ENCODE measurements around the gene ROBO1.
"Not testable (repeated sequence)": the region's sequence is repeated elsewhere in the genome, so short reads cannot be mapped to it uniquely, and the experiment has no call there.

The ROBO1 gene

DNA sequence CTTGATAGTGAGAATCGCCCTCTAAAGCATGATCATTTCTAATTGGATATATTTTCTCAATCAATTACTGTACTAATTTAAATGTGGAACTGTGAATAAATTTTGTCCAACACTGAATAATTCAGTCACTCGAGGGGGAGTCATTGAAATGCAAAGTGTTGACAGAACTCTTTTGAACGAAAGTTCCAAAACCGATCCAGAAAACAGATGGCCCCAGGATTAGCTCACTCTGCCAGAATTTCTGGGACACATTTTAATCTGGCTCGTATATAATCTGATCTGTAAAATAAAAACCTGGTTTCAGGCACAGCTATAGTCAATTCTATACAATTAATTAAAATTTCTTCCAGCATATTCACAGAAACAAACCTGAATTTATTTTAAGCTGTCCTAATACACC lies 580.4 kb downstream of the ROBO1 start:
- no peak overlapping the region for H3K27ac ChIP-seq
- no peak for TF ChIP-seq ZFX (IDR thresholded peaks at IDR 0.05; ENCODE audit: borderline replicate concordance)
- TF ChIP-seq CTCF (IDR thresholded peaks at IDR 0.05): no peak

DNA sequence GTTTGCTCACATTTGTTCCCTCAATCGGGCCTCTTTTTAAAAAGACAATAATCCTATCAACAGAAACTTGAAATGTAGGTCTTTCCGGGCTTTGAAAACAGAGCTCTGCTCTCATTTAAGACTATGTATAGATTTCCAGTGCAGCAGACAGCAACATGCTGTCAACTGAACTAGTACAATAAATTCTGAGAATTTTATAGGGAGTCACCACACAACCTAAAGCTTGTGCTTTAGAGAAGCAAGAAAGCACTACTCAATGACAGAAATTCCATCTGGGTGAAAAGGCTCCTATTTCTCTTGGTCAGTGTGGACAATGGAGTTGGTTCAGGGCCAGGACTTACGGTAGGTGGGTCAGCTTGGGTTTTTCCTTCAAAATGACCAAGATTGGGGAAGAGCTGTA lies 583.5 kb downstream of the ROBO1 start:
- TF ChIP-seq ZFX (IDR thresholded peaks at IDR 0.05; ENCODE audit: borderline replicate concordance) (no peak), CTCF (IDR thresholded peaks at IDR 0.05) (no peak)
- H3K27ac ChIP-seq: no peak overlapping the region

DNA sequence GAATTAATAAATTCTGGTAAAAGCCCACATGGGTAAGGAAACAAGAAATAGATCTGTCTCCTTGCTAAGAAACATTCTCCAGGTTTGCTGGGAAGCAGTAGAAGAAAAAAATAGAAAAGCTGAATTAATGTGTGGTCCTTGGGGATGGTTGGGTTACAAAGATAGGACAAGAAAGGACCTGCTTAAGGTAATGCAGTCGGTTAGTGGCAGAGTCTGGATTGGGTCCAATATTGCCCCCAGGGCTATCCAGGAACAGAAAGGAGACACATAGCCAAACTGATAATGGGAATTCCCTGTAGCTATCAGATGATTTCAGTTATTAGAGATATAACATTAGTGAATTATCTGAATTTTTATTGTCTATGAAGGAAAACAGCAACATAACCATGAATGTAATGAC lies 584.3 kb downstream of the ROBO1 start:
- H3K27ac ChIP-seq: no peak overlapping the region
- TF ChIP-seq ZFX (IDR thresholded peaks at IDR 0.05; ENCODE audit: borderline replicate concordance) (no peak), CTCF (IDR thresholded peaks at IDR 0.05) (no peak)

DNA sequence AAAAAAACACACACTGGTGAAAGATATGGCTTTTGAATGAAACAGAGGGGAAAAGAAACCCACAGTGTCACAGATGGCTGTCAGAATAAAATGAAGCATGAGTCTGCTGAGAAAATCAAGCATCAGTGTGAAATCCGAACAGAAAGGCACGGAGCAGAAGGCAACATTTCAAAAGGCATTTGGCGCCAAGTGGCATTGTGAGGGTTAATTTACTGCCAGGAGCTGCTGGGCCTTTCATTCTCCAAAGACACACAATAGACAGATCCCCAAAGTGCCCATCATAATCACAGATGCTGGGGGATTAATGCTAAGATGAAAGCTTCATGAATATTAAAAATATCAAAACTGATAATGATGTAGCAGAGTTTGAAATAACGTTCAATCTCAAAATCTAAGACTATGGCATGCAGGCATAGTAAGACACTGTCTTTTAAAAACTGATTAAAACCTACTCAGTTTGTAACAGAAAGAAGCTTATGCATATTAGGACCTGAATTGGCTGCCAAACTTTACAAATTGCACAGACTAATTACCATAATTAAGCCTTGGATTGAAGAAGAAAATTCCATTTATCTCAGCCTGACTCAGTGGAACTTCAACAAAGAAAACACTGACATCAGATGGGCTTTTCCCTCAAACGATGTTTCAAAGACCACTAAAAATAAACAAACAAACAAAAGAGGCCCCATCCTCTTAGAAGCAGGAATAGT lies 589.2 kb downstream of the ROBO1 start:
- TF ChIP-seq CTCF (IDR thresholded peaks at IDR 0.05): no peak
- H3K27ac ChIP-seq: no peak overlapping the region

DNA sequence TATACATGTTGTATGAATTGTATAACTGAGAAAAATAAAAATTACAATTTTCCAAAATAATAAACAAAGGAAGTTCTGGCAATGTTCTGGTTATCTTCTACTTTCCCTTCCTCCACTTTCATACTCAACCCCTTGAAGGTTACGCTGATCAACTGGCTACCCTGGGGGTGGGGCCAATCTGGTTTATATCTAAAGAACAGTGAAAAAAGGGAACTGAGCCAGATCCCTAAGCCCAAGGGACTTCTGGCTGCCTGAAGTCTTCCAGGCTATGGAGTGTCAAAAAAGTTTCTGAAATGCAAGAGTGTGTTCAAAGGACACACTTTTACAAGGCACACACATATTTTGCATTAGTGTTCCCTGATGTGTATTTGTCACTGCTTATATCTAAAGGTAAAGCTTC lies 591.9 kb downstream of the ROBO1 start:
- TF ChIP-seq CTCF (IDR thresholded peaks at IDR 0.05) (no peak), ZFX (IDR thresholded peaks at IDR 0.05; ENCODE audit: borderline replicate concordance) (no peak)
- H3K27ac ChIP-seq: no peak overlapping the region

DNA sequence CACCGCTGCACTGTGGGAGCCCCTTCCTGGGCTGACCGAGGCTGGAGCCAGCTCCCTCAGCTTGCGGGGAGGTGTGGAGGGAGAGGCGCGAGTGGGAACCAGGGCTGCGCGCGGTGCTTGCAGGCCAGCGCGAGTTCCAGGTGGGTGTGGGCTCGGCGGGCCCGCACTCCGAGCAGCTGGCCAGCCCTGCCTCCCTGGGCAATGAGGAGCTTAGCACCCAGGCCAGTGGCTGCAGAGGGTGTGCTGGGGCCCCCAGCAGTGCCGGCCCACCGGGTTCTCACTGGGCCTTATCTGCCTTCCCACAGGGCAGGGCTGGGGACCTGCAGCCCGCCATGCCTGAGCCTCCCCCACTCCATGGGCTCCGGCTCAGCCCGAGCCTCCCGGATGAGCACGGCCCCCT lies 594.5 kb downstream of the ROBO1 start:
- not testable (repeated sequence) for H3K27ac ChIP-seq

- TF ChIP-seq CTCF (IDR thresholded peaks at IDR 0.05) (no peak), ZFX (IDR thresholded peaks at IDR 0.05; ENCODE audit: borderline replicate concordance) (no peak)
- H3K27ac ChIP-seq: no peak overlapping the region
Observed at GRCh38 chr3:79172241-79172640, 595.6 kb downstream of the ROBO1 start.

DNA sequence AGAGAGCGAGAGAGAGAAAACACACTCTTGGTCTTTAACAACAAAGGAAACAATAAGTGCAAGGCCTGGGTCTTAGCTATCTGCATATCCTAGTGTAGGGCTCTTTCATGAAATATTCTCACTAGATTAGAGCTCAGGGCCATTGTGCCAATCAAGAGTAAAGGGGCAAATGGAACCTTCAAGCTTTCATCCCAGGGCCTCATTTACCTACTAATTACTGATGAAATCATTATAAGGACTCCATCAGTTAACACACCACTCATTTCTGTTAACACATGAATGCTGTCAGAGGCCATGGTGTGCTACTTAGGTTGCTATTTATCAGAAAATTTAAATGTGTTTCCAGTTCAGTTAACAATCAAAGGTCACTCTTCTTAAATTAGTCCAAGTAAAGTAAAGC lies 597.8 kb downstream of the ROBO1 start:
- H3K27ac ChIP-seq: no peak overlapping the region

More for the DNA sequence above, 597.8 kb downstream of the ROBO1 start:
- TF ChIP-seq CTCF (IDR thresholded peaks at IDR 0.05) (no peak), ZFX (IDR thresholded peaks at IDR 0.05; ENCODE audit: borderline replicate concordance) (no peak)
